Measurements from ENCODE around the gene DENND1A.

- no peak for TF ChIP-seq CTCF (IDR thresholded peaks at IDR 0.05)
- TF ChIP-seq EZH2phosphoT487 (IDR thresholded peaks at IDR 0.05): no peak
- TF ChIP-seq EZH2 (IDR thresholded peaks at IDR 0.05): no peak
Measured at GRCh38 chr9:123926941-123927340, 3.0 kb downstream of the DENND1A start.
